ENCODE measurements around the gene SDK1.
"Not testable (repeated sequence)": the region's sequence is repeated elsewhere in the genome, so short reads cannot be mapped to it uniquely, and the experiment has no call there.

The SDK1 gene

DNA sequence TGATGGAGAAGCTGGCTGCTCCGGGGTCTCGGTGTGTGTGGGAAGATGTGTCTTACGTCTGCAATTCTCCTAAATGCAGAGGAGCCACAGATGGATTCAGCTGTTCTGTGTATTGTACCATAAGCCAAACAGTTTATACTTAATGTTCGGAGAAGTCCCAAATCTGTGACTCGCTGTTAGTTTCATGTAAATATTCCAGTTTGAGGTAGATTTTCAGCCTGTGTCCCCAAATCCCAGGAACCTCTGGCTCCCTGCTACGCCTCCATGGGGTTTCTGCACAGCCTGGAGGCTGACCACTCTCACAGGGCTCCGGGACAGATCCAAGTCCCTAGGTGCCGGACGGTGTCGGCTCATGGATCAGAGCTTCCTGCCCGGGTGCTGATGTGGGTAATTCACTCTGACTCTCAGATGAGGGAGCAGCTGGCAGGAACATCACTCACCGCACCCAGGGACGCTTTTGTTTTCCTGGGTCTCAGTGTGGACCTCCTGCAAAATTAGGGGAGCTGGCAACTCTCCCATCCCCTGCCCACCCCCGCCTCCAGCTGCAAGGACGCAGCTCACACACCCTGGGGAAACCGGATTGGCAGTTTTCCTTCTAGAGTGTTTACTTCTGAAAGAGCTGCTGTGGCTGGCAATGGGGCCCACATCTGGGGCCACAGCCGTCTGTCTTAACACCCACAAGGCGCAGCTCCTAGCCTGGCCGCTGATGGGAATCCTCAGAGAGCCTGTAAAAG lies 960.0 kb downstream of the SDK1 start:
- no peak for DNase-seq (ENCODE audit: extremely low read depth, low read depth)
- TF ChIP-seq, protein P1, sequence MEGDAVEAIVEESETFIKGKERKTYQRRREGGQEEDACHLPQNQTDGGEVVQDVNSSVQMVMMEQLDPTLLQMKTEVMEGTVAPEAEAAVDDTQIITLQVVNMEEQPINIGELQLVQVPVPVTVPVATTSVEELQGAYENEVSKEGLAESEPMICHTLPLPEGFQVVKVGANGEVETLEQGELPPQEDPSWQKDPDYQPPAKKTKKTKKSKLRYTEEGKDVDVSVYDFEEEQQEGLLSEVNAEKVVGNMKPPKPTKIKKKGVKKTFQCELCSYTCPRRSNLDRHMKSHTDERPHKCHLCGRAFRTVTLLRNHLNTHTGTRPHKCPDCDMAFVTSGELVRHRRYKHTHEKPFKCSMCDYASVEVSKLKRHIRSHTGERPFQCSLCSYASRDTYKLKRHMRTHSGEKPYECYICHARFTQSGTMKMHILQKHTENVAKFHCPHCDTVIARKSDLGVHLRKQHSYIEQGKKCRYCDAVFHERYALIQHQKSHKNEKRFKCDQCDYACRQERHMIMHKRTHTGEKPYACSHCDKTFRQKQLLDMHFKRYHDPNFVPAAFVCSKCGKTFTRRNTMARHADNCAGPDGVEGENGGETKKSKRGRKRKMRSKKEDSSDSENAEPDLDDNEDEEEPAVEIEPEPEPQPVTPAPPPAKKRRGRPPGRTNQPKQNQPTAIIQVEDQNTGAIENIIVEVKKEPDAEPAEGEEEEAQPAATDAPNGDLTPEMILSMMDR (IDR thresholded peaks at IDR 0.05; ENCODE audit: low read depth, low read length, missing control alignments) = no peak
- no peak overlapping the region for H3K4me3 ChIP-seq (replicated peaks; ENCODE audit: low read depth, low read length)

DNA sequence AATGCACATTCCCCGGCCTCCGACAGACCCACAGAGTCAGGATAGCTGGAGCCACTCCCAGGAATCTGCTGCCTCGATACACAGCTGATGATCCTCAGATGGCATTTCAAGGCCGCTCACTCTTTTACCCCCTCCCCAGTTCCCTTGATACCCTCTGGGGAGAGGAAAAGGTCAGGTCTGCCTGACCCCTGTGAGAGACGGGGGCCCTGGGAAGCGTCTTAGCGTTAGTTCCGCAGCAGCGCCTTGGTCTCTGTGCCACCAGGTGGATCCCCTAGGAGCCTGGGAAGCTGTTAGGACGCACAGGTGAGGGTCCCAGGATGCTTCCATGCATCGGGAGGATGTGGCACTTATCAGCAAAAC lies 960.5 kb downstream of the SDK1 start:
- H3K4me3 ChIP-seq (replicated peaks; ENCODE audit: low read depth, low read length) = no peak overlapping the region
- TF ChIP-seq, protein P1 (IDR thresholded peaks at IDR 0.05; ENCODE audit: low read depth, low read length, missing control alignments) = no peak
- DNase-seq (ENCODE audit: extremely low read depth, low read depth) = no peak

DNA sequence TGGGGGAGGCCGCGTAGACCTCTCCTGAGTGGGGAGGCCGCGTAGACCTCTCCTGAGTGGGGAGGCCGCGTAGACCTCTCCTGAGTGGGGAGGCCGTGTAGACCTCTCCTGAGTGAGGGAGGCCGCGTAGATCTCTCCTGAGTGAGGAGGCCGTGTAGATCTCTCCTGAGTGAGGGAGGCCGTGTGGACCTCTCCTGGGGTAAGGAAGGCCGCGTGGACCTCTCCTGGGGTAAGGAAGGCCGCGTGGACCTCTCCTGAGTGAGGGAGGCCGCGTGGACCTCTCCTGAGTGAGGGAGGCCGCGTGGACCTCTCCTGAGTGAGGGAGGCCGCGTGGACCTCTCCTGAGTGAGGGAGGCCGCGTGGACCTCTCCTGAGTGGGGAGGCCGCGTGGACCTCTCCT lies 963.2 kb downstream of the SDK1 start:
- not testable (repeated sequence) for DNase-seq (ENCODE audit: extremely low read depth, low read depth); H3K4me3 ChIP-seq (replicated peaks; ENCODE audit: low read depth, low read length)

DNA sequence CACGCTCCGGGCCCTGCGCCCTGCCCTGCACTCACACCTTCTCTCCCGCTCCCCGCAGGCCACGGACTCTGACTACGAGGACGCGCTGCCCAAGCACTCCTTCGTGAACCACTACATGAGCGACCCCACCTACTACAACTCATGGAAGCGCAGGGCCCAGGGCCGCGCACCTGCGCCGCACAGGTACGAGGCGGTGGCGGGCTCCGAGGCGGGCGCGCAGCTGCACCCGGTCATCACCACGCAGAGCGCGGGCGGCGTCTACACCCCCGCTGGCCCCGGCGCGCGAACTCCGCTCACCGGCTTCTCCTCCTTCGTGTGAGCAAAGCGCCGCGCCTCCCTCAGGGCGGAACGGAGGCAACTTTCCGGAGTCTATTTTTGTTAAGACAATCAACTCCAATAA lies 964.0 kb downstream of the SDK1 start:
- no peak for DNase-seq (ENCODE audit: extremely low read depth, low read depth)
- H3K4me3 ChIP-seq (replicated peaks; ENCODE audit: low read depth, low read length) = no peak overlapping the region
- TF ChIP-seq, protein P1 (IDR thresholded peaks at IDR 0.05; ENCODE audit: low read depth, low read length, missing control alignments) = no peak

DNA sequence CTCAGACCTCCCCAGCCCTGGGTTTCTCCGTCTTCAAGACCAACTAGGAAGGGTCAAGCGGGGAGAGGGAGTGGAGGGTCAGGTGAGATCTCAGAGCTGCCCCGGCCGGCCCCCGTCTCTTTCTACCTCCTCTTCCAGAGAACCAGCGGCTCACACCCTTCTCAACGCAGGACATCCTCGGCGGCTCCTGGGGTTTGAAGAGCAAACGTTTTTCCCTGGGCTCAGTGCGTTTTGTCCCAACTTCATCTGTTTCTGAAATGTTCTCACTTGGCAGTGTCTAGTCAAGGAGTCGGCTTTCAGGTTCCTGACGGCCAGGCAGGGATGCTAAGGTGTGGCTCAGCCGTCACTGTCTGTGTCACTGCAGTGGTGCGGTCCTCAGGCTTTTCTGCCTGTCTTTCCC lies 964.6 kb downstream of the SDK1 start:
- TF ChIP-seq, protein P1 (IDR thresholded peaks at IDR 0.05; ENCODE audit: low read depth, low read length, missing control alignments) = no peak
- H3K4me3 ChIP-seq (replicated peaks; ENCODE audit: low read depth, low read length) = no peak overlapping the region
- no peak for DNase-seq (ENCODE audit: extremely low read depth, low read depth)

DNA sequence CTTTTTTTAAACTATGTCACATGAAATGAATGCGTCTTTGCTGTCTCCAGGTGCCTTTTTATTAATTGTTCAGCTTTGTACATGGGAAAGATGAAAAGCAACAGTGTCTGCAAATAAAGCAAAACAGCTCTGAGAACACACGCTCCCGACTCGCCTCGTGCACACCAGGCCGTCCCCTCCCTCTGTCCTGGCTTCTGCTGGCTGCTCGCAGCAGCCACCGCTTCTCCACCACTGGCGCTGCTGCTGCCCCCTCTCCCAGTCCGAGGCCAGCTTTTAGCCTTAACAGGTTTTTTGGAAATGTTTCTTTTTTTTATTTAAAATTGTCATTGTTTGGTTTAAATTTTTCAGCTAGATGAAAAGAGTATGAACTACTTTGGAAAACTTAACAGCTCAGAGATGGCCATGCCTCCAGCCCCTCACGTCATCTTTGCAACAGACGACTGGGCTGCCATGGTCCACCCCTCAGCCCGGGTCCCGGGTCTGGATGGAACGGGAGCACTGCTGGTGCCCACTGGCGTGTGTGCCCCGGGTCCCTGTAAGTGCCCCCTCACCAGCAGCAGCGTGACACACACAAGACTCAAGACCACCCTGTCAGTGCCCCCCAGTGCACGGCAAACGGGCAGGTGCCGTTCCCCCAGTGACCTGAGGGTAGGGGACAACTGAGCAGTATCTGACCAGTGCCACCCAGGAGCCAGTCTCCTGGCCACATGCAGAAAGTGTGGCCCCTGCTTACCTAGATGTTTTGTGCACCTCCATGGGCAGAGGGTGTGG lies 965.4 kb downstream of the SDK1 start:
- no peak for DNase-seq (ENCODE audit: extremely low read depth, low read depth)
- TF ChIP-seq, protein P1 (IDR thresholded peaks at IDR 0.05; ENCODE audit: low read depth, low read length, missing control alignments) = no peak
- no peak overlapping the region for H3K4me3 ChIP-seq (replicated peaks; ENCODE audit: low read depth, low read length)

DNA sequence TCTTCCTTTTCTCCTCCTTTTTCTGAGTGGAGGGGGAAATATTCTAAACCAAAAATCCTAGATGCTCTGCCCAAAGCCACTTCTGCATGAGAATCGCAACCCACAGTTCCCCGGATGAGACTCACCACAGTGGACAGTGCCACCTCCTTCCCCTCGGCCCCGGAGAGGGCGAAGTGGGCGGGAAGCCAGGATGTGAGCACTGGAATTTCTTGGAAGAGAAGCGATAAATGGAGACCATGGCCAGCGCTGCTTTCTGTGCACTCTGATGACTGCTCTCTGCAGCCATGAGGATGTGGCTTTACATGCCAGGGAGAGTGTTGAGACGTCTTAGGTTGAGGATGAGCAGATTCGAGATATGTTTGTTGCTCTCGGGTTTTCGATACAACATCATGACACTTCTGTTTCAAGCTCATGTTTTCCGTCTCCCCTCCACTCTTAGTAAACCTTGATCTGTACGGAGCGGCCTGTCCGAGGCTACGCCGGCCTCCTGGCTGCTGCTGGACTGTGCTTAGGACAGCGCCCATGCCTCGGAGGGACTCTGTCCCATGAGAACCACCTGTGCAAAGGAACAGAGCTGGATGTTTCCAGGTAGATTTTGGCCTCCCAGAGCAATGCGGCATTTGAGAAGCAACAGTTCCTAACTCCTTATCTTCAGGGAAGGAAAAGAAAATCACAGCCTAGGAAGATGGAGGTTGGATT lies 966.4 kb downstream of the SDK1 start:
- DNase-seq (ENCODE audit: extremely low read depth, low read depth) = no peak
- TF ChIP-seq, protein P1 (IDR thresholded peaks at IDR 0.05; ENCODE audit: low read depth, low read length, missing control alignments) = no peak
- no peak overlapping the region for H3K4me3 ChIP-seq (replicated peaks; ENCODE audit: low read depth, low read length)
